Small intestine (tissue), 7 donors: ENCODE data around the gene CNTN1. TPM values are rescaled to one million over a fixed set of nuclear protein-coding genes. Genes with fewer than 3 reads are reported as not detected.
A peak's percentile ranks its signal among the peaks of the same experiment; 100 is the strongest.

Experiments
- DNase-seq, 2 donors: peaks; one replicate each; pipeline versions ENCODE4 v3.0.0 to v3.0.0-alpha.2; 2013
- FAIRE-seq: peaks from 2 replicates; lab custom pipeline; 2012; peaks lifted over from hg19 to GRCh38; lab: Jason Lieb, UNC
- H3K27ac ChIP-seq, 3 donors: one replicate each; pipeline ENCODE4 v1.5.1; 2013; ENCODE audit warnings: low read length in 2 of 3, mild to moderate bottlenecking in 2 of 3, control low read depth in 1 of 3, inconsistent platforms in 1 of 3, low read depth in 1 of 3, moderate library complexity in 1 of 3
- H3K27me3 ChIP-seq, 3 donors: one replicate each; pipeline ENCODE4 v1.6.1; 2013; ENCODE audit warnings: low read length in 3 of 3, inconsistent platforms in 1 of 3; ENCODE audit not compliant: control insufficient read depth in 3 of 3, insufficient read depth in 3 of 3
- H3K36me3 ChIP-seq, 3 donors: one replicate each; pipeline ENCODE4 v1.6.1; 2013; ENCODE audit warnings: low read length in 3 of 3, inconsistent platforms in 1 of 3, low read depth in 1 of 3, mild to moderate bottlenecking in 1 of 3, moderate library complexity in 1 of 3; ENCODE audit not compliant: control insufficient read depth in 3 of 3, insufficient read depth in 2 of 3
- H3K4me1 ChIP-seq, 3 donors: one replicate each; pipeline ENCODE4 v1.6.1; 2013; ENCODE audit warnings: low read length in 2 of 3, inconsistent platforms in 1 of 3, low read depth in 1 of 3, mild to moderate bottlenecking in 1 of 3, moderate library complexity in 1 of 3; ENCODE audit not compliant: control insufficient read depth in 3 of 3, insufficient read depth in 2 of 3
- H3K4me3 ChIP-seq, 3 donors: one replicate each; pipeline ENCODE4 v1.5.1; 2013; ENCODE audit warnings: low read length in 3 of 3, control low read depth in 1 of 3, inconsistent platforms in 1 of 3, low read depth in 1 of 3, mild to moderate bottlenecking in 1 of 3, moderate library complexity in 1 of 3
- H3K9me3 ChIP-seq, 2 donors: one replicate each; pipeline ENCODE4 v1.6.1; 2013; ENCODE audit warnings: low read depth in 1 of 2, low read length in 1 of 2; ENCODE audit not compliant: control insufficient read depth in 2 of 2, insufficient read depth in 1 of 2
- WGBS, 3 donors: extraction: QIAGEN DNeasy Blood & Tissue Kit; methylation state at CpG; one replicate each; pipeline ENCODE4 v1.1.7; 2013; 5-methylcytosine and 5-hydroxymethylcytosine counted together
- polyA plus RNA-seq, 4 donors: library from polyadenylated mRNA; stranded (reverse) in 3 of 4; unstranded in 1 of 4; fragments of 200-250 nt in 3 of 4; fragments of 120-200 nt in 1 of 4; gene quantifications; one replicate each; pipeline versions ENCODE4 v1.2.1 to v1.2.3, GENCODE V29; 2013
- donor health status: healthy with polysubstance abuse.
- donor health status: control.
- donor health status: control.
- donor health status: Bipolar disorder and iron deficiency.
- donor health status: healthy.

Gene CNTN1
- polyA plus RNA-seq, 4 donors = under 0.01 to 1.6 (median 0.56) TPM

GRCh38 chr12:41096797-41097196 lies 404.6 kb downstream of the CNTN1 start:
- 57 to 84% (median 71%) methylated on average over 1 of the region's 1 CpG for WGBS, 3 donors
- Histone ChIP-seq H3K27me3 (no peaks in the 10 kb centered on the region), H3K36me3 (no peaks in the 10 kb centered on the region), H3K27ac (no peak overlapping the region), H3K4me3 (no peak overlapping the region), H3K4me1 (no peaks in the 10 kb centered on the region), H3K9me3 (no peaks in the 10 kb centered on the region)
- no peak for FAIRE-seq
- no peak for DNase-seq

- no peaks in the 10 kb centered on the region for H3K36me3 ChIP-seq
- no peak overlapping the region for H3K27ac ChIP-seq
- no peak for DNase-seq
- no peaks in the 10 kb centered on the region for H3K4me1 ChIP-seq
- H3K27me3 ChIP-seq = no peaks in the 10 kb centered on the region
- no peak for FAIRE-seq
- H3K4me3 ChIP-seq = no peak overlapping the region
- 57 to 82% (median 62%) methylated on average over 1 of the region's 1 CpG for WGBS, 3 donors
- H3K9me3 ChIP-seq = no peaks in the 10 kb centered on the region
These were observed 408.3 kb downstream of the CNTN1 start for GRCh38 chr12:41100572-41100971.

- DNase-seq (no peak), FAIRE-seq (no peak)
- Histone ChIP-seq H3K27ac (no peak overlapping the region), H3K9me3 (no peaks in the 10 kb centered on the region), H3K4me1 (no peaks in the 10 kb centered on the region), H3K27me3 (no peaks in the 10 kb centered on the region), H3K4me3 (no peak overlapping the region), H3K36me3 (no peaks in the 10 kb centered on the region)
These were observed 409.6 kb downstream of the CNTN1 start for GRCh38 chr12:41101806-41102205.

- no peak for FAIRE-seq
- WGBS, 3 donors = 56 to 67% (median 58%) methylated on average over 4 of the region's 4 CpGs
These were observed 411.4 kb downstream of the CNTN1 start for GRCh38 chr12:41103614-41104013.

GRCh38 chr12:41106315-41106714 lies 414.1 kb downstream of the CNTN1 start:
- H3K4me1 ChIP-seq = no peaks in the 10 kb centered on the region
- no peak overlapping the region for H3K27ac ChIP-seq
- no peaks in the 10 kb centered on the region for H3K27me3 ChIP-seq
- no peaks in the 10 kb centered on the region for H3K36me3 ChIP-seq
- FAIRE-seq = no peak
- 75 to 85% (median 83%) methylated on average over 3 of the region's 3 CpGs for WGBS, 3 donors
- no peaks in the 10 kb centered on the region for H3K9me3 ChIP-seq
- DNase-seq = no peak
- no peak overlapping the region for H3K4me3 ChIP-seq

More at GRCh38 chr12:41103614-41104013, 411.4 kb downstream of the CNTN1 start:
- Histone ChIP-seq H3K27me3 (no peaks in the 10 kb centered on the region), H3K4me1 (no peaks in the 10 kb centered on the region), H3K9me3 (no peaks in the 10 kb centered on the region), H3K36me3 (no peaks in the 10 kb centered on the region), H3K4me3 (no peak overlapping the region), H3K27ac (no peak overlapping the region)
- DNase-seq = no peak

GRCh38 chr12:41108032-41108431 lies 415.8 kb downstream of the CNTN1 start:
- WGBS, 3 donors = 38 to 46% (median 45%) methylated on average over 4 of the region's 4 CpGs
- Histone ChIP-seq H3K4me1 (no peaks in the 10 kb centered on the region), H3K27me3 (no peaks in the 10 kb centered on the region), H3K36me3 (no peaks in the 10 kb centered on the region), H3K9me3 (no peaks in the 10 kb centered on the region), H3K27ac (no peak overlapping the region), H3K4me3 (no peak overlapping the region)
- peak in 1 of 2 donors; percentile 1 for DNase-seq
- no peak for FAIRE-seq

- FAIRE-seq (no peak), DNase-seq (no peak)
- 69 to 79% (median 77%) methylated on average over 2 of the region's 2 CpGs for WGBS, 3 donors
- H3K36me3 ChIP-seq = no peaks in the 10 kb centered on the region
- H3K27ac ChIP-seq = no peak overlapping the region
- no peaks in the 10 kb centered on the region for H3K27me3 ChIP-seq
- no peak overlapping the region for H3K4me3 ChIP-seq
- no peaks in the 10 kb centered on the region for H3K9me3 ChIP-seq
- H3K4me1 ChIP-seq = no peaks in the 10 kb centered on the region
These were observed 420.7 kb downstream of the CNTN1 start for GRCh38 chr12:41112903-41113302.

GRCh38 chr12:41120211-41120610 lies 428.0 kb downstream of the CNTN1 start:
- FAIRE-seq = no peak
- WGBS, 3 donors = 48 to 68% (median 60%) methylated on average over 2 of the region's 2 CpGs

GRCh38 chr12:41121374-41121773 lies 429.1 kb downstream of the CNTN1 start:
- no peak for FAIRE-seq
- Histone ChIP-seq H3K4me1 (no peaks in the 10 kb centered on the region), H3K4me3 (no peak overlapping the region), H3K27ac (no peak overlapping the region), H3K27me3 (no peaks in the 10 kb centered on the region), H3K36me3 (no peaks in the 10 kb centered on the region), H3K9me3 (no peaks in the 10 kb centered on the region)
- no peak for DNase-seq

More at GRCh38 chr12:41120211-41120610, 428.0 kb downstream of the CNTN1 start:
- Histone ChIP-seq H3K4me1 (no peaks in the 10 kb centered on the region), H3K4me3 (no peak overlapping the region), H3K27me3 (no peaks in the 10 kb centered on the region), H3K9me3 (no peaks in the 10 kb centered on the region), H3K36me3 (no peaks in the 10 kb centered on the region), H3K27ac (no peak overlapping the region)
- no peak for DNase-seq
